Testis (tissue), 2 donors: ENCODE results near the gene ZSWIM6.

Experiments used
- CTCF ChIP-seq, 3 experiments: fragments of 450-650 bp in 2 of 3; fragments of 200-600 bp in 1 of 3; sonication (generic) in 1 of 3; IDR thresholded peaks; one replicate each; pipeline ENCODE4 v1.5.1; 2016 to 2019; ENCODE audit warnings: antibody characterized with exemption in 3 of 3, mild to moderate bottlenecking in 2 of 3, moderate library complexity in 1 of 3
- POLR2A ChIP-seq: fragments of 450-650 bp; IDR thresholded peaks from one replicate; pipeline ENCODE4 v1.6.1; 2017; ENCODE audit warnings: antibody characterized with exemption, mild to moderate bottlenecking, moderate library complexity

DNA sequence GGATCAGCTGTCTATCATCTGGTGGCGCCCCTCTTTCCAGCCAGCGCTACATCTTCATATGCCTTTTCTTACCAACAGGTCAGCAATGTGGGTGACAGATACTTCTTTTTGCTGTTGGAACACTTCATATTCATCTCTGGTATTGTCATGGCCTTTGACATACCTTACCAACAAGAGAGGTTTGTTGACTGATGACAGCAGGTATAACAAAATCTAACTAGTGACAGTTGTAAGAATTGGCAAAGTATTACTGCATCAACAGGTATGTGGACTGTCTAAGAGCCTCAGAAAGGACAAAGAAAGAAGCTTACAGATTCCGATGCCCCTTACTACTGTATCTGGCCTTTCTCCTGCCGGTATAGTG, 29.9 kb upstream of the ZSWIM6 start:
- TF ChIP-seq POLR2A (no peak), CTCF (IDR thresholded peaks at IDR 0.05) (no peak)
